ENCODE measurements around the gene ATP6V1E1.

ATP6V1E1 gene

GRCh38 chr22:17598318-17598717, 30.2 kb downstream of the ATP6V1E1 start:
- no peak overlapping the region for H3K9ac ChIP-seq (ENCODE audit: low read length)
- no peak overlapping the region for H3K4me3 ChIP-seq (ENCODE audit: low read depth in 1 of 2, low read length in 2 of 2)
- H3K27ac ChIP-seq (ENCODE audit: low read depth, low read length) = peak overlapping the region; percentile 41
- no peaks in the 10 kb centered on the region for H3K27me3 ChIP-seq (ENCODE audit: control insufficient read depth in 1 of 2, insufficient read depth in 2 of 2, low read length in 2 of 2)
- H3K36me3 ChIP-seq (ENCODE audit: insufficient read depth, low read length) = peaks cover 50% of the 10 kb centered on the region
- peaks cover 22% of the 10 kb centered on the region for H3K4me1 ChIP-seq (ENCODE audit: insufficient read depth, low read length)
- H3K9me3 ChIP-seq (ENCODE audit: low read length) = no peaks in the 10 kb centered on the region

GRCh38 chr22:17597217-17597616, 31.3 kb downstream of the ATP6V1E1 start:
- no peak overlapping the region for H3K4me3 ChIP-seq (ENCODE audit: low read depth in 1 of 2, low read length in 2 of 2)
- H3K9me3 ChIP-seq (ENCODE audit: low read length) = no peaks in the 10 kb centered on the region
- no peak overlapping the region for H3K27ac ChIP-seq (ENCODE audit: low read depth, low read length)
- H3K4me1 ChIP-seq (ENCODE audit: insufficient read depth, low read length) = peaks cover 22% of the 10 kb centered on the region
- H3K9ac ChIP-seq (ENCODE audit: low read length) = no peak overlapping the region
- H3K36me3 ChIP-seq (ENCODE audit: insufficient read depth, low read length) = peaks cover 61% of the 10 kb centered on the region
- no peaks in the 10 kb centered on the region for H3K27me3 ChIP-seq (ENCODE audit: control insufficient read depth in 1 of 2, insufficient read depth in 2 of 2, low read length in 2 of 2)

- H3K4me3 ChIP-seq (ENCODE audit: low read depth in 1 of 2, low read length in 2 of 2) = no peak overlapping the region
- H3K9ac ChIP-seq (ENCODE audit: low read length) = no peak overlapping the region
- no peaks in the 10 kb centered on the region for H3K27me3 ChIP-seq (ENCODE audit: control insufficient read depth in 1 of 2, insufficient read depth in 2 of 2, low read length in 2 of 2)
- H3K27ac ChIP-seq (ENCODE audit: low read depth, low read length) = no peak overlapping the region
- no peaks in the 10 kb centered on the region for H3K9me3 ChIP-seq (ENCODE audit: low read length)
- H3K36me3 ChIP-seq (ENCODE audit: insufficient read depth, low read length) = peaks cover 69% of the 10 kb centered on the region
- peaks cover 20% of the 10 kb centered on the region for H3K4me1 ChIP-seq (ENCODE audit: insufficient read depth, low read length)
These were observed 32.3 kb downstream of the ATP6V1E1 start for GRCh38 chr22:17596226-17596625.

GRCh38 chr22:17592201-17592600, 36.3 kb downstream of the ATP6V1E1 start:
- Histone ChIP-seq H3K9me3 (ENCODE audit: low read length) (no peaks in the 10 kb centered on the region), H3K4me3 (ENCODE audit: low read depth in 1 of 2, low read length in 2 of 2) (no peak overlapping the region), H3K36me3 (ENCODE audit: insufficient read depth, low read length) (peaks cover 57% of the 10 kb centered on the region), H3K27ac (ENCODE audit: low read depth, low read length) (no peak overlapping the region), H3K4me1 (ENCODE audit: insufficient read depth, low read length) (peaks cover 1% of the 10 kb centered on the region), H3K9ac (ENCODE audit: low read length) (no peak overlapping the region), H3K27me3 (ENCODE audit: control insufficient read depth in 1 of 2, insufficient read depth in 2 of 2, low read length in 2 of 2) (no peaks in the 10 kb centered on the region)

GRCh38 chr22:17590586-17590985, 38.0 kb downstream of the ATP6V1E1 start:
- no peak overlapping the region for H3K27ac ChIP-seq (ENCODE audit: low read depth, low read length)
- no peaks in the 10 kb centered on the region for H3K4me1 ChIP-seq (ENCODE audit: insufficient read depth, low read length)
- no peaks in the 10 kb centered on the region for H3K27me3 ChIP-seq (ENCODE audit: control insufficient read depth in 1 of 2, insufficient read depth in 2 of 2, low read length in 2 of 2)
- H3K36me3 ChIP-seq (ENCODE audit: insufficient read depth, low read length) = peaks cover 50% of the 10 kb centered on the region
- no peak overlapping the region for H3K4me3 ChIP-seq (ENCODE audit: low read depth in 1 of 2, low read length in 2 of 2)
- no peaks in the 10 kb centered on the region for H3K9me3 ChIP-seq (ENCODE audit: low read length)
- H3K9ac ChIP-seq (ENCODE audit: low read length) = no peak overlapping the region

GRCh38 chr22:17589810-17590375, 38.7 kb downstream of the ATP6V1E1 start:
- Histone ChIP-seq H3K36me3 (ENCODE audit: insufficient read depth, low read length) (peaks cover 45% of the 10 kb centered on the region), H3K4me3 (ENCODE audit: low read depth in 1 of 2, low read length in 2 of 2) (no peak overlapping the region), H3K9me3 (ENCODE audit: low read length) (no peaks in the 10 kb centered on the region), H3K4me1 (ENCODE audit: insufficient read depth, low read length) (no peaks in the 10 kb centered on the region), H3K9ac (ENCODE audit: low read length) (no peak overlapping the region), H3K27me3 (ENCODE audit: control insufficient read depth in 1 of 2, insufficient read depth in 2 of 2, low read length in 2 of 2) (no peaks in the 10 kb centered on the region), H3K27ac (ENCODE audit: low read depth, low read length) (no peak overlapping the region)

GRCh38 chr22:17588606-17589005, 39.9 kb downstream of the ATP6V1E1 start:
- H3K27ac ChIP-seq (ENCODE audit: low read depth, low read length) = no peak overlapping the region

GRCh38 chr22:17587629-17588028, 40.9 kb downstream of the ATP6V1E1 start:
- Histone ChIP-seq H3K27me3 (ENCODE audit: control insufficient read depth in 1 of 2, insufficient read depth in 2 of 2, low read length in 2 of 2) (no peaks in the 10 kb centered on the region), H3K27ac (ENCODE audit: low read depth, low read length) (no peak overlapping the region), H3K36me3 (ENCODE audit: insufficient read depth, low read length) (peaks cover 22% of the 10 kb centered on the region), H3K9ac (ENCODE audit: low read length) (no peak overlapping the region), H3K4me3 (ENCODE audit: low read depth in 1 of 2, low read length in 2 of 2) (no peak overlapping the region), H3K4me1 (ENCODE audit: insufficient read depth, low read length) (no peaks in the 10 kb centered on the region), H3K9me3 (ENCODE audit: low read length) (no peaks in the 10 kb centered on the region)

More at GRCh38 chr22:17588606-17589005, 39.9 kb downstream of the ATP6V1E1 start:
- no peak overlapping the region for H3K9ac ChIP-seq (ENCODE audit: low read length)
- peaks cover 32% of the 10 kb centered on the region for H3K36me3 ChIP-seq (ENCODE audit: insufficient read depth, low read length)
- no peaks in the 10 kb centered on the region for H3K27me3 ChIP-seq (ENCODE audit: control insufficient read depth in 1 of 2, insufficient read depth in 2 of 2, low read length in 2 of 2)
- no peaks in the 10 kb centered on the region for H3K4me1 ChIP-seq (ENCODE audit: insufficient read depth, low read length)
- H3K9me3 ChIP-seq (ENCODE audit: low read length) = no peaks in the 10 kb centered on the region
- H3K4me3 ChIP-seq (ENCODE audit: low read depth in 1 of 2, low read length in 2 of 2) = no peak overlapping the region

GRCh38 chr22:17586831-17587440, 41.6 kb downstream of the ATP6V1E1 start:
- Histone ChIP-seq H3K4me1 (ENCODE audit: insufficient read depth, low read length) (no peaks in the 10 kb centered on the region), H3K4me3 (ENCODE audit: low read depth in 1 of 2, low read length in 2 of 2) (no peak overlapping the region), H3K9me3 (ENCODE audit: low read length) (no peaks in the 10 kb centered on the region), H3K9ac (ENCODE audit: low read length) (no peak overlapping the region), H3K36me3 (ENCODE audit: insufficient read depth, low read length) (peaks cover 15% of the 10 kb centered on the region), H3K27me3 (ENCODE audit: control insufficient read depth in 1 of 2, insufficient read depth in 2 of 2, low read length in 2 of 2) (no peaks in the 10 kb centered on the region), H3K27ac (ENCODE audit: low read depth, low read length) (no peak overlapping the region)

- Histone ChIP-seq H3K27me3 (ENCODE audit: control insufficient read depth in 1 of 2, insufficient read depth in 2 of 2, low read length in 2 of 2) (no peaks in the 10 kb centered on the region), H3K36me3 (ENCODE audit: insufficient read depth, low read length) (no peaks in the 10 kb centered on the region), H3K4me3 (ENCODE audit: low read depth in 1 of 2, low read length in 2 of 2) (no peak overlapping the region), H3K9me3 (ENCODE audit: low read length) (no peaks in the 10 kb centered on the region), H3K4me1 (ENCODE audit: insufficient read depth, low read length) (no peaks in the 10 kb centered on the region), H3K9ac (ENCODE audit: low read length) (no peak overlapping the region), H3K27ac (ENCODE audit: low read depth, low read length) (no peak overlapping the region)
These were observed 45.4 kb downstream of the ATP6V1E1 start for GRCh38 chr22:17583151-17583550.

GRCh38 chr22:17581631-17582030, 46.9 kb downstream of the ATP6V1E1 start:
- Histone ChIP-seq H3K9ac (ENCODE audit: low read length) (no peak overlapping the region), H3K4me1 (ENCODE audit: insufficient read depth, low read length) (no peaks in the 10 kb centered on the region), H3K27ac (ENCODE audit: low read depth, low read length) (no peak overlapping the region), H3K4me3 (ENCODE audit: low read depth in 1 of 2, low read length in 2 of 2) (no peak overlapping the region), H3K36me3 (ENCODE audit: insufficient read depth, low read length) (no peaks in the 10 kb centered on the region), H3K9me3 (ENCODE audit: low read length) (no peaks in the 10 kb centered on the region), H3K27me3 (ENCODE audit: control insufficient read depth in 1 of 2, insufficient read depth in 2 of 2, low read length in 2 of 2) (no peaks in the 10 kb centered on the region)

GRCh38 chr22:17581056-17581455, 47.5 kb downstream of the ATP6V1E1 start:
- Histone ChIP-seq H3K27me3 (ENCODE audit: control insufficient read depth in 1 of 2, insufficient read depth in 2 of 2, low read length in 2 of 2) (no peaks in the 10 kb centered on the region), H3K4me1 (ENCODE audit: insufficient read depth, low read length) (no peaks in the 10 kb centered on the region), H3K27ac (ENCODE audit: low read depth, low read length) (no peak overlapping the region), H3K9me3 (ENCODE audit: low read length) (no peaks in the 10 kb centered on the region), H3K4me3 (ENCODE audit: low read depth in 1 of 2, low read length in 2 of 2) (no peak overlapping the region), H3K36me3 (ENCODE audit: insufficient read depth, low read length) (no peaks in the 10 kb centered on the region), H3K9ac (ENCODE audit: low read length) (no peak overlapping the region)
